Natural killer cell treated with Interleukin-12 subunit alpha and Interleukin-12 subunit beta and Interleukin-15 and Interleukin-18, amount 100 ng/mL, for 72 hours (primary cell): ENCODE measurements around the gene DOCK4. TPM values are rescaled to one million over a fixed set of nuclear protein-coding genes. Genes with fewer than 3 reads are reported as not detected.

Experiments
- ATAC-seq, 2 donors: fragments of 150-1000 bp; cut with Tn5 transposase in 1 of 2; sonication (Bioruptor Pico), chemical (Tn5 transposase) in 1 of 2; 2 replicates each; pipeline ENCODE4 v1.10.0; 2021
- DNase-seq: peaks from one replicate; pipeline ENCODE4 v3.0.0; 2022; ENCODE audit warnings: low spot score
- H3K27ac Mint-ChIP-seq, 2 donors: 1 replicate in 1 of 2; 2 replicates in 1 of 2; pipeline ENCODE4 v1.8.0; 2022; ENCODE audit warnings: mixed read lengths in 2 of 2, mild to moderate bottlenecking in 1 of 2, moderate library complexity in 1 of 2
- H3K27me3 Mint-ChIP-seq, 2 donors: 1 replicate in 1 of 2; 2 replicates in 1 of 2; pipeline ENCODE4 v1.8.0; 2022; ENCODE audit warnings: mixed read lengths in 2 of 2
- H3K36me3 Mint-ChIP-seq: one replicate; pipeline ENCODE4 v1.8.0; 2022; ENCODE audit warnings: mixed read lengths
- H3K4me1 Mint-ChIP-seq, 2 donors: 1 replicate in 1 of 2; 2 replicates in 1 of 2; pipeline ENCODE4 v1.8.0; 2022; ENCODE audit warnings: low read depth in 2 of 2, mixed read lengths in 2 of 2, mild to moderate bottlenecking in 1 of 2
- H3K4me3 Mint-ChIP-seq: one replicate; pipeline ENCODE4 v1.8.0; 2022; ENCODE audit warnings: mixed read lengths
- H3K9me3 Mint-ChIP-seq: 2 replicates; pipeline ENCODE4 v1.8.0; 2022; ENCODE audit warnings: mixed read lengths
- total RNA-seq, 2 donors: library from RNA; stranded (reverse); gene quantifications; one replicate each; pipeline ENCODE4 v1.2.3, GENCODE V29; 2022

The DOCK4 gene
- total RNA-seq, 2 donors from 2014 or later = 1.8 to 3.3 TPM

- H3K4me1 Mint-ChIP-seq = no peaks in the 10 kb centered on the region
- H3K36me3 Mint-ChIP-seq = no peaks in the 10 kb centered on the region
- ATAC-seq (no peak), DNase-seq (no peak)
- no peak overlapping the region for H3K4me3 Mint-ChIP-seq
- H3K27me3 Mint-ChIP-seq = peaks cover 32 to 61% of the 10 kb centered on the region in 2 donors
- no peak overlapping the region for H3K27ac Mint-ChIP-seq
- H3K9me3 Mint-ChIP-seq = no peaks in the 10 kb centered on the region
Observed at GRCh38 chr7:112173568-112173905, 32.7 kb downstream of the DOCK4 start.

GRCh38 chr7:112172870-112173567, 33.2 kb downstream of the DOCK4 start:
- H3K27ac Mint-ChIP-seq = no peak overlapping the region
- H3K4me3 Mint-ChIP-seq = no peak overlapping the region
- no peaks in the 10 kb centered on the region for H3K9me3 Mint-ChIP-seq
- peaks cover 28 to 56% of the 10 kb centered on the region in 2 donors for H3K27me3 Mint-ChIP-seq
- H3K4me1 Mint-ChIP-seq = no peaks in the 10 kb centered on the region
- DNase-seq (no peak), ATAC-seq (no peak)
- no peaks in the 10 kb centered on the region for H3K36me3 Mint-ChIP-seq

- DNase-seq (no peak), ATAC-seq (no peak)
- H3K36me3 Mint-ChIP-seq = no peaks in the 10 kb centered on the region
- H3K4me1 Mint-ChIP-seq = no peaks in the 10 kb centered on the region
- H3K4me3 Mint-ChIP-seq = no peak overlapping the region
- H3K9me3 Mint-ChIP-seq = no peaks in the 10 kb centered on the region
- peaks cover 19 to 55% of the 10 kb centered on the region in 2 donors for H3K27me3 Mint-ChIP-seq
- no peak overlapping the region for H3K27ac Mint-ChIP-seq
Observed at GRCh38 chr7:112171673-112172072, 34.5 kb downstream of the DOCK4 start.

GRCh38 chr7:112168915-112169314, 37.3 kb downstream of the DOCK4 start:
- peaks cover 10 to 38% of the 10 kb centered on the region in 2 donors for H3K27me3 Mint-ChIP-seq
- H3K9me3 Mint-ChIP-seq = no peaks in the 10 kb centered on the region
- no peaks in the 10 kb centered on the region for H3K4me1 Mint-ChIP-seq
- no peak for ATAC-seq
- no peak for DNase-seq
- no peak overlapping the region for H3K27ac Mint-ChIP-seq
- no peak overlapping the region for H3K4me3 Mint-ChIP-seq
- no peaks in the 10 kb centered on the region for H3K36me3 Mint-ChIP-seq

GRCh38 chr7:112167147-112167546, 39.1 kb downstream of the DOCK4 start:
- H3K27me3 Mint-ChIP-seq = peaks cover 10 to 43% of the 10 kb centered on the region in 2 donors
- ATAC-seq (no peak), DNase-seq (no peak)
- no peak overlapping the region for H3K27ac Mint-ChIP-seq
- H3K4me3 Mint-ChIP-seq = no peak overlapping the region
- H3K36me3 Mint-ChIP-seq = no peaks in the 10 kb centered on the region
- H3K4me1 Mint-ChIP-seq = no peaks in the 10 kb centered on the region
- H3K9me3 Mint-ChIP-seq = no peaks in the 10 kb centered on the region

GRCh38 chr7:112162784-112163506, 43.3 kb downstream of the DOCK4 start:
- H3K27me3 Mint-ChIP-seq = peaks cover 14 to 37% of the 10 kb centered on the region in 2 donors
- no peak overlapping the region for H3K4me3 Mint-ChIP-seq
- H3K4me1 Mint-ChIP-seq = no peaks in the 10 kb centered on the region
- no peaks in the 10 kb centered on the region for H3K36me3 Mint-ChIP-seq
- no peaks in the 10 kb centered on the region for H3K9me3 Mint-ChIP-seq
- DNase-seq (no peak), ATAC-seq (no peak)
- H3K27ac Mint-ChIP-seq = no peak overlapping the region

GRCh38 chr7:112162142-112162766, 43.9 kb downstream of the DOCK4 start:
- Mint-ChIP-seq H3K36me3 (no peaks in the 10 kb centered on the region), H3K27ac (no peak overlapping the region), H3K9me3 (no peaks in the 10 kb centered on the region), H3K27me3 (peaks cover 14 to 35% of the 10 kb centered on the region in 2 donors), H3K4me1 (no peaks in the 10 kb centered on the region), H3K4me3 (no peak overlapping the region)
- DNase-seq (no peak), ATAC-seq (peak in 1 of 2 donors; percentile 13)

- Mint-ChIP-seq H3K9me3 (no peaks in the 10 kb centered on the region), H3K4me1 (no peaks in the 10 kb centered on the region), H3K36me3 (no peaks in the 10 kb centered on the region), H3K4me3 (no peak overlapping the region), H3K27me3 (peaks cover 17 to 30% of the 10 kb centered on the region in 2 donors), H3K27ac (no peak overlapping the region)
- ATAC-seq = no peak
- no peak for DNase-seq
Observed at GRCh38 chr7:112161253-112162141, 44.7 kb downstream of the DOCK4 start.

- H3K27me3 Mint-ChIP-seq = peaks cover 19 to 30% of the 10 kb centered on the region in 2 donors
- H3K4me1 Mint-ChIP-seq = no peaks in the 10 kb centered on the region
- ATAC-seq (no peak), DNase-seq (no peak)
- H3K36me3 Mint-ChIP-seq = no peaks in the 10 kb centered on the region
- no peak overlapping the region for H3K27ac Mint-ChIP-seq
- no peaks in the 10 kb centered on the region for H3K9me3 Mint-ChIP-seq
- H3K4me3 Mint-ChIP-seq = no peak overlapping the region
Observed at GRCh38 chr7:112160771-112161150, 45.4 kb downstream of the DOCK4 start.

GRCh38 chr7:112160130-112160770, 45.9 kb downstream of the DOCK4 start:
- H3K27me3 Mint-ChIP-seq = peaks cover 19 to 26% of the 10 kb centered on the region in 2 donors
- ATAC-seq = no peak
- no peaks in the 10 kb centered on the region for H3K36me3 Mint-ChIP-seq

GRCh38 chr7:112159351-112159750, 46.8 kb downstream of the DOCK4 start:
- Mint-ChIP-seq H3K36me3 (no peaks in the 10 kb centered on the region), H3K4me3 (no peak overlapping the region), H3K4me1 (no peaks in the 10 kb centered on the region), H3K27me3 (peaks cover 20 to 27% of the 10 kb centered on the region in 2 donors), H3K27ac (no peak overlapping the region), H3K9me3 (no peaks in the 10 kb centered on the region)
- DNase-seq (no peak), ATAC-seq (no peak)

More at GRCh38 chr7:112160130-112160770, 45.9 kb downstream of the DOCK4 start:
- no peak overlapping the region for H3K4me3 Mint-ChIP-seq
- H3K27ac Mint-ChIP-seq = no peak overlapping the region
- no peak for DNase-seq
- H3K9me3 Mint-ChIP-seq = no peaks in the 10 kb centered on the region
- no peaks in the 10 kb centered on the region for H3K4me1 Mint-ChIP-seq

GRCh38 chr7:112157072-112157471, 49.1 kb downstream of the DOCK4 start:
- no peak overlapping the region for H3K4me3 Mint-ChIP-seq
- H3K36me3 Mint-ChIP-seq = no peaks in the 10 kb centered on the region
- H3K27ac Mint-ChIP-seq = no peak overlapping the region
- H3K9me3 Mint-ChIP-seq = no peaks in the 10 kb centered on the region
- ATAC-seq = peak; percentile 33 to 62
- no peak for DNase-seq
- H3K4me1 Mint-ChIP-seq = no peaks in the 10 kb centered on the region
- H3K27me3 Mint-ChIP-seq = peaks cover 17% of the 10 kb centered on the region in 2 donors

GRCh38 chr7:112156412-112156811, 49.8 kb downstream of the DOCK4 start:
- Mint-ChIP-seq H3K36me3 (no peaks in the 10 kb centered on the region), H3K27me3 (peaks cover 17 to 23% of the 10 kb centered on the region in 2 donors), H3K4me1 (no peaks in the 10 kb centered on the region), H3K4me3 (no peak overlapping the region), H3K9me3 (no peaks in the 10 kb centered on the region), H3K27ac (no peak overlapping the region)
- DNase-seq = no peak
- no peak for ATAC-seq
